Measurements from ENCODE around the gene FRY.
A peak's percentile ranks its signal among the peaks of the same experiment; 100 is the strongest.
"Not testable (repeated sequence)": the region's sequence is repeated elsewhere in the genome, so short reads cannot be mapped to it uniquely, and the experiment has no call there.

The FRY gene

DNA sequence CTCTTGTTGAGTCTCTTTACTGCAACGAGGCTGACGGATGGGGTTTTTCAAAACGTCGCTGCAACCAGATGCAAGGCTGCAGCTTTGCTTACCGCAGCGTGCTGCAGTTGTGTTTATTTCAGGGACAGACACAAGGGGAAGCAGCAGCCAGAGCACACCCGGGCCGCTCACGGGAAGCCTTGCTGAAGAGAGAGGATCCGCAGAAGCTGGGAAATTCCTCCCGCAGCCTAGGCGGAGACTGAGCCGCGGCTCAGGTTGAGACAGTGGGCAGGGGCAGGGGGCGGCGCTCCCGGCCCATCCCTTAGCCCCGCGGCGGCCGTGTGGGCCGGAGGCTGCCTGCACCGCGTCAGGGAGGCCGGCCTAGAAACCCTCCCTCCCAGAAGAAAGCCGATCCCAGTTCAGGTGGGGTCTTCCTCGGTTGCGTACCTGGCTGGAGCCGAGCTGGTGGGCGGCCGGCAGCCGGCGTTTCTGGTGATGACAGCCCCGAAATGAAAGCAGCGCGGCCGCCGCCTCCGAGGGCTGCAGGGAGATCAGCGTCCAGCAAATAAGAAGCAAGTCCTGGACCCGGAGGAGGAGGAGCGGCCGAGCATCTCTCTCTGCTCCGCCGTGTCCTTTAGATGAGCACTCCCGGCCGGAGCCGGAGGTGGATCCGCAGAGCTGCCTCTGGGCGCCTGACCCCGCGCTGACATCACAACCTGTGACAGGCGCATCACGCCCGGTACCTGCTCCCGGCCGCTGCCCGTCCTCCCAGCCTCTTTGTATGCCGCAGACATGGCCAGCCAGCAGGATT lies at the start of gene FRY:
Gene FRY, plus strand, starts transcription at position 750 of the 790 bp plus-strand sequence. Its CDS starts 22 bp downstream, at position 772.
- H3K9ac ChIP-seq (ENCODE audit: low read depth, low read length), result peak within 1 kb of the TSS; percentile 72
- no peaks in the 10 kb centered on the region for H3K36me3 ChIP-seq (ENCODE audit: control insufficient read depth, insufficient read depth, low read length)
- no peaks in the 10 kb centered on the region for H3K9me3 ChIP-seq (ENCODE audit: control insufficient read depth, insufficient read depth, low read length)
- H3K27me3 ChIP-seq (ENCODE audit: control insufficient read depth, insufficient read depth, low read length), result no peaks in the 10 kb centered on the region
- peak within 1 kb of the TSS; percentile 82 for H3K4me3 ChIP-seq (ENCODE audit: low read depth, low read length)
- H3K4me1 ChIP-seq (ENCODE audit: control insufficient read depth, insufficient read depth, low read length), result peaks cover 17% of the 10 kb centered on the region

DNA sequence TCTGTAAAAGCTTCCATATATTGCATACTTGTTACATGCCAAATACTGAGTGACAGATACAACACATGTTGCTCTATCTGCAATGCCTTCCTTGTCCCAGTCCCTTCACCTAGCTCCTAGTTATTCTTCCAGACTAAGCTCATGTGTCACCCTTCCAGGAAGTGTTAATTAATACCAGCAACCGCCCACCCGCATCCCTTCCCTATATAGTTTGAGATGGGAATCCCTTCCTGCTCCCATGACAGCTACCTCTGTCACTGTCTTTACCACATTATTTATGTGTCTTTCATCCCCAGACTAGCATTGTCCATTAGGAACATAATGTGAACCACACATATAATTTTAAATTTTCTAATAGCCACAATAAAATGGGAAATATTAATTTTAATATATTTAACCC lies 49.5 kb upstream of the FRY start:
- Histone ChIP-seq H3K9me3 (ENCODE audit: control insufficient read depth, insufficient read depth, low read length) (no peaks in the 10 kb centered on the region), H3K9ac (ENCODE audit: low read depth, low read length) (no peak overlapping the region), H3K4me1 (ENCODE audit: control insufficient read depth, insufficient read depth, low read length) (no peaks in the 10 kb centered on the region), H3K4me3 (ENCODE audit: low read depth, low read length) (no peak overlapping the region), H3K27me3 (ENCODE audit: control insufficient read depth, insufficient read depth, low read length) (no peaks in the 10 kb centered on the region), H3K36me3 (ENCODE audit: control insufficient read depth, insufficient read depth, low read length) (no peaks in the 10 kb centered on the region)

DNA sequence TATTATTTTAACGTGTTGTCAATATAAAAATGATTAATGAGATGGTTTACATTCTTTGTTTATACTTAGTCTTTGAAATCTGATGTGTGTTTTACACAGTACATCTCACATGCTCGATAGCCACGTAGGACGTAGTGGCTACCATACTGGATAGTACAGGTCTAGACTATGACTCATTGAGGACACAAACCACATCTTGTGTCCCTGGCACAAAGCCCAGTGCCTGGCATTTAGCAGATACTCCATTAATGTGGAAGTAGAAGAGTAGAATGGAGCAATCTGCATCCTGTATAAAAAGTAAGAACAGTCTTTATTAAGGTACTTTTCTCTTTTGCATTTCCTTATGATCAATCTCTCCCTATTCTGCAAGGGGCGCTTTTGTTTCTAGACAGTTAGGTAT lies 49.0 kb upstream of the FRY start:
- no peaks in the 10 kb centered on the region for H3K9me3 ChIP-seq (ENCODE audit: control insufficient read depth, insufficient read depth, low read length)
- no peak overlapping the region for H3K9ac ChIP-seq (ENCODE audit: low read depth, low read length)
- no peaks in the 10 kb centered on the region for H3K36me3 ChIP-seq (ENCODE audit: control insufficient read depth, insufficient read depth, low read length)
- no peak overlapping the region for H3K4me3 ChIP-seq (ENCODE audit: low read depth, low read length)
- no peaks in the 10 kb centered on the region for H3K27me3 ChIP-seq (ENCODE audit: control insufficient read depth, insufficient read depth, low read length)
- H3K4me1 ChIP-seq (ENCODE audit: control insufficient read depth, insufficient read depth, low read length), result no peaks in the 10 kb centered on the region

DNA sequence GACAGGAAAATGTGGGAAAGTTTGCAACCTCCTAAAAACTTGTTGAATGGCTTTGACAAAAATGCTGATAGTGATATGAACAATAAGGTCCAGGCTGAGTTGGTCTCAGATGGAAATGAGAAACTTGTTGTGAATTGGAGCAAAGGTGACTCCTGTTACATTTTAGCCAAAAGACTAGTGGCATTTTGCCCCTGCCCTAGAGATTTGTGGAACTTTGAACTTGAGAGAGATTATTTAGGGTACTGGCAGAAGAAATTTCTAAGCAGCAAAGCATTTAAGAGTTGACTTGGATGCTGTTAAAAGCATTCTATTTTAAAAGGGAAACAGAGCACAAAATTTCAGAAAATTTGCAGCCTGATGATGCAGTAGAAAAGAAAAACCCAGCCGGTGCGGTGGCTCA lies 47.9 kb upstream of the FRY start:
- not testable (repeated sequence) for H3K4me3 ChIP-seq (ENCODE audit: low read depth, low read length); H3K4me1 ChIP-seq (ENCODE audit: control insufficient read depth, insufficient read depth, low read length); H3K27me3 ChIP-seq (ENCODE audit: control insufficient read depth, insufficient read depth, low read length); H3K36me3 ChIP-seq (ENCODE audit: control insufficient read depth, insufficient read depth, low read length); H3K9ac ChIP-seq (ENCODE audit: low read depth, low read length); H3K9me3 ChIP-seq (ENCODE audit: control insufficient read depth, insufficient read depth, low read length)

DNA sequence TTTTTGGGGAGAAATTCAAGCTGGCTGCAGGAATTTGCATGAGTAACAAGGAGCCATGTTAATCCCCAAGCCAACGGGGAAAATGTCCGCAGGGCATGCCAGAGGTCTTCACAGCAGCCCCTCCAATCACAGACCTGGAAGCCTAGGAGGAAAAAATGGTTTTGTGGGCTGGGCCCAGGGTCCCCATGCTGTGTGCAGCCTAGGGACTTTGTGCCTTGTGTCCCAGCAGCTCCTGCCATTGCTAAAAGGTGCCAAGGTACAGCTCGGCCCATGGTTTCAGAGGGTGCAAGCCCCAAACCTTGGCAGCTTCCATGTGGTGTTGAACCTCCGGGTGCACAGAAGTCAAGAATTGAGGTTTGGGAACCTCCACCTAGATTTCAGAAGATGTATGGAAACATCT lies 47.2 kb upstream of the FRY start:
- H3K9me3 ChIP-seq (ENCODE audit: control insufficient read depth, insufficient read depth, low read length); H3K4me1 ChIP-seq (ENCODE audit: control insufficient read depth, insufficient read depth, low read length); H3K36me3 ChIP-seq (ENCODE audit: control insufficient read depth, insufficient read depth, low read length); H3K9ac ChIP-seq (ENCODE audit: low read depth, low read length); H3K4me3 ChIP-seq (ENCODE audit: low read depth, low read length); H3K27me3 ChIP-seq (ENCODE audit: control insufficient read depth, insufficient read depth, low read length): not testable (repeated sequence)

DNA sequence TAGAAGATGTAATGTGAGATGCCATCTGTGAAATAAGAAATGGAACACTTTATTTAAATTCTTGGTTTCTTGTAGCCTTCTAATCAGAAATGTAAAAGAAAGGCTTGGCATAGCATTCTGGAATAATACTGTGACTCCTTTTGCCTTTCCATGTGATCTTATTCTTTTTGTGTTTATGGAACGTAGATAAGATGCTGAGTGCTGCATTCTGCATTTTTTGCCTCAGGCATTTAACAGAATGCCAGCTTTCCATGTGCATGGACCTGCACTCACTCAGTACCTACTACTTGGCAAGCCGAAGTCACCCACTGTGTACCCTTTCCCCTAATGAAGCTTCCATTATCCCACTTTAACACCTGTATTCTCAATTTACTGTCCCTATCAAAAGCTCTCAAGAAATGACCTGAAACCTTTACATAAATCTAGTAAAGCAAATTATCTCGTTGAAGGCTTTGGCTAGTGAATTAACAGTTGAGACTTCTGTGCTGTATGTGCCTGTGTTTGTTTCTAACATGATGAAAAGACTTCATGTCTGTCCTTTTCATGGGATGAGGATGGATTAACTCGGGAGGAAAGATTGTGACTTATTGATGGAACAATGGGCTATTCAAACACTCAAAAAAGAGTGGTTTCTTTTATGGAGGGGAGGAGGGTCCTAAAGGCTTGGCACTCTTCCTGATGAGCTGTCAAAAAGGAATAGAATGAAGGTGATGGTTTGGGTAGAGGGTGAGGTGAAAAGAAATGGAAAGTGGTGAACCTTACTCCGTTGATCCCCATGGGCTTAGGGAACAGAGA lies 44.7 kb upstream of the FRY start:
- H3K36me3 ChIP-seq (ENCODE audit: control insufficient read depth, insufficient read depth, low read length), result no peaks in the 10 kb centered on the region
- no peaks in the 10 kb centered on the region for H3K4me1 ChIP-seq (ENCODE audit: control insufficient read depth, insufficient read depth, low read length)
- no peak overlapping the region for H3K9ac ChIP-seq (ENCODE audit: low read depth, low read length)
- no peaks in the 10 kb centered on the region for H3K9me3 ChIP-seq (ENCODE audit: control insufficient read depth, insufficient read depth, low read length)
- no peaks in the 10 kb centered on the region for H3K27me3 ChIP-seq (ENCODE audit: control insufficient read depth, insufficient read depth, low read length)
- no peak overlapping the region for H3K4me3 ChIP-seq (ENCODE audit: low read depth, low read length)

DNA sequence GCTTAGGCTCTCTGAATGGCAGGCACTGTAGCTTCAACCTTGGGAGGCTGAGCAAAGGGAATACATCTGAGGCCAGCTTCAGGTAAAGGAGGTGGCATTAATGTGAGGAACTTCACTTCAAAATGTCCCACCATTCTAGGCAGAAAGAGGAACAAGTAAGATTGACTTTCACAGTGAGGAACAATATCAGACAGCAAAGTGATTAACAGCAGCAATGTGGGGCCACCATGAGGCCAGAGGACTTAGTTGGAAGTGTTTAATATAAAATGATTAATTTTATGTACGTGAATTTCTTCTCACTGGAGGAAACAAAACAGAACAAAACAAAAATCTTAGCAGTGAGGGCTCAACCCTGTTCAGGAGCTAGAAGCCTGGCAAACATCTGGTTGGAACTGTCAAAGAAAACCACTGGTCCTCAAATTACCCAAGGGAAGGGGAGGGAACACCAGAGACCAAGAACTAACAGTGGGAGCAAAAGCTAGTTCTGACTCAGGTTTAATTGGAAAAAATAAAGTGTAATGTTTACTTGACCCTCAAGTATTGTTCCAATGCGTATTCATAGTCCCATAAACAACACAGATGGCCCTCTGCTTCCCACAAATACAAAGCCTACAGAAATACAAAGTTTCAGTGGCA lies 43.9 kb upstream of the FRY start:
- Histone ChIP-seq H3K36me3 (ENCODE audit: control insufficient read depth, insufficient read depth, low read length) (no peaks in the 10 kb centered on the region), H3K27me3 (ENCODE audit: control insufficient read depth, insufficient read depth, low read length) (no peaks in the 10 kb centered on the region), H3K4me3 (ENCODE audit: low read depth, low read length) (no peak overlapping the region), H3K9me3 (ENCODE audit: control insufficient read depth, insufficient read depth, low read length) (no peaks in the 10 kb centered on the region), H3K9ac (ENCODE audit: low read depth, low read length) (no peak overlapping the region), H3K4me1 (ENCODE audit: control insufficient read depth, insufficient read depth, low read length) (no peaks in the 10 kb centered on the region)

DNA sequence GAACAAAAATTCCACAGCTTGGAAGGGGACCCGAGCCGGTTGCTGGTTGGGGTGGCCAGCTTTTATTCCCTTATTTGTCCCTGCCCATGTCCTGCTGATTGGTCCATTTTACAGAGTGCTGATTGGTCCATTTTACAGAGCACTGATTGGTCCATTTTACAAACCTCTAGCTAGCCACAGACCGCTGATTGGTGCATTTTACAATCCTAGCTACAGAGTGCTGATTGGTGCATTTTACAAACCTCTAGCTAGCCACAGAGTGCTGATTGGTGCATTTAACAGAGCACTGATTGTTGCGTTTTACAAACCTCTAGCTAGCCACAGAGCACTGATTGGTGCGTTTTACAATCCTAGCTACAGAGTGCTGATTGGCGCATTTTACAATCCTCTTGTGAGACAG lies 37.2 kb upstream of the FRY start:
- H3K36me3 ChIP-seq (ENCODE audit: control insufficient read depth, insufficient read depth, low read length); H3K4me1 ChIP-seq (ENCODE audit: control insufficient read depth, insufficient read depth, low read length); H3K27me3 ChIP-seq (ENCODE audit: control insufficient read depth, insufficient read depth, low read length); H3K9ac ChIP-seq (ENCODE audit: low read depth, low read length); H3K4me3 ChIP-seq (ENCODE audit: low read depth, low read length); H3K9me3 ChIP-seq (ENCODE audit: control insufficient read depth, insufficient read depth, low read length): not testable (repeated sequence)

DNA sequence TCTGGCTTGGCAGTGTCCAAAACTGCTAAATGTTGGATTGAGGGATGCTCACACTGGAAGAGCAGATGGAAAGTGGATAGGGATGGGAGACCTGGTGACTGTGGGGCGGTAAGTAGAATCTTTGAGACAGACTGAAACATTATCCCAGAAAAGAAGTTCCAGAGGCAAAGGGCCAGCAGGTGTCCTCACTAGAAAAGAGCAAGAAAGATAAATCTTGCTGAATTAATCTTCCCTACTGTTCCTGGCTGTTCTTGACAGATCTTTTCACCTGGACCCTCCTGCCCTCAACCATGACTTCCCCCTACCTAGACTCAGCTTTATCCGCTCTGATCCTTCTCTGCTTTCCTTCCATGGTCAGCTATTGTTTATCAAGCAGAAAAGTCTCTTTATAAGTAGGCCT lies 35.0 kb upstream of the FRY start:
- H3K27me3 ChIP-seq (ENCODE audit: control insufficient read depth, insufficient read depth, low read length), result no peaks in the 10 kb centered on the region
- H3K9ac ChIP-seq (ENCODE audit: low read depth, low read length), result no peak overlapping the region
- no peaks in the 10 kb centered on the region for H3K4me1 ChIP-seq (ENCODE audit: control insufficient read depth, insufficient read depth, low read length)

DNA sequence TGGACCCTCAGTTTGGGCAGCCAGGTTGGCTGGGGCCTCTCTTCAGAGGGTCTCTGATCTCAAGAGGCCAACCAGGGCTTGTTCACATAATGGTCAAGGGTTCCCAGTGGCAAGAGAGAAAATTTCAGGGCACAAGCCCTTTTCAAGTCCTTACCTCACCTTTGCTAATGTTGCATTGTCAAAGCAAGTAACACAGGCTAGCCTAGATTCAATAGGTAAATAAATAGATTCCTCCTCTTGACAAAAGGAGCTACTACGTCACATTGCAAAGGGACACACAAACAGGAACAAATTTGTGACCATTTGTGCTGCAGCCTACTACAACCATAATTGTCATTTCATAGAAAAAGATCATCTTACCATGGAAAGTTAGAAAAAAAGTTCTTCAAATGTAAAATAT lies 33.9 kb upstream of the FRY start:
- Histone ChIP-seq H3K36me3 (ENCODE audit: control insufficient read depth, insufficient read depth, low read length) (no peaks in the 10 kb centered on the region), H3K9ac (ENCODE audit: low read depth, low read length) (no peak overlapping the region), H3K9me3 (ENCODE audit: control insufficient read depth, insufficient read depth, low read length) (no peaks in the 10 kb centered on the region), H3K27me3 (ENCODE audit: control insufficient read depth, insufficient read depth, low read length) (no peaks in the 10 kb centered on the region), H3K4me3 (ENCODE audit: low read depth, low read length) (no peak overlapping the region), H3K4me1 (ENCODE audit: control insufficient read depth, insufficient read depth, low read length) (no peaks in the 10 kb centered on the region)

More for the DNA sequence above, 35.0 kb upstream of the FRY start:
- no peaks in the 10 kb centered on the region for H3K36me3 ChIP-seq (ENCODE audit: control insufficient read depth, insufficient read depth, low read length)
- no peaks in the 10 kb centered on the region for H3K9me3 ChIP-seq (ENCODE audit: control insufficient read depth, insufficient read depth, low read length)
- H3K4me3 ChIP-seq (ENCODE audit: low read depth, low read length), result no peak overlapping the region

DNA sequence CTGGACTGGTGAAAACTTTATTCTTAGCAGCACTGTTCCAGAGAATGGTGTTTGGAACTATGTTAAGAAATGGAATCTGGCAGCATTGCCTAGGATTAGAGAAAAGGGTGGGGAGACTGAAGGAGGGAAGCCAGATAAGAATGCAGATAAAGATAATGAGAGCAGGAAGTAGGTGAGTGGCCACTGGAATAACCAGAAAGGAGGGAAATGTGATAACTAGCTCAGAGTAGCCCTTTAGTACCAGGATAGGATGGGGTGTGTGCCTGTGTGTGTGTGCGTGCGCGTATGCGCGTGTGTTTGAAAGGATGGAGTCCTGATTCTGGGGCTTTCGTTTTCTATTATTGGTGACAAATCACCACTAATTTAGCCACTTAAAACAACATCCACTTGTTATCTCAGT lies 33.4 kb upstream of the FRY start:
- no peaks in the 10 kb centered on the region for H3K9me3 ChIP-seq (ENCODE audit: control insufficient read depth, insufficient read depth, low read length)
- H3K36me3 ChIP-seq (ENCODE audit: control insufficient read depth, insufficient read depth, low read length), result no peaks in the 10 kb centered on the region
- no peak overlapping the region for H3K9ac ChIP-seq (ENCODE audit: low read depth, low read length)
- H3K4me1 ChIP-seq (ENCODE audit: control insufficient read depth, insufficient read depth, low read length), result no peaks in the 10 kb centered on the region
- H3K4me3 ChIP-seq (ENCODE audit: low read depth, low read length), result no peak overlapping the region
- H3K27me3 ChIP-seq (ENCODE audit: control insufficient read depth, insufficient read depth, low read length), result no peaks in the 10 kb centered on the region

DNA sequence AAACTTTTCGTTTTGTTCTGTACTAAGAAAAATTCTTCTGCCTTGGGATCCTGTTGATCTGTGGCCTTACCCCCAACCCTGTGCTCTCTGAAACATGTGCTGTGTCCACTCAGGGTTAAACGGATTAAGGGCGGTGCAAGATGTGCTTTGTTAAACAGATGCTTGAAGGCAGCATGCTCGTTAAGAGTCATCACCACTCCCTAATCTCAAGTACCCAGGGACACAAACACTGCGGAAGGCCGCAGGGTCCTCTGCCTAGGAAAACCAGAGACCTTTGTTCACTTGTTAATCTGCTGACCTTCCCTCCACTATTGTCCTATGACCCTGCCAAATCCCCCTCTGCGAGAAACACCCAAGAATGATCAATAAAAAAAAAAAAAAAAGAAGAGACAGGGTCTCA lies 30.8 kb upstream of the FRY start:
- H3K4me3 ChIP-seq (ENCODE audit: low read depth, low read length); H3K36me3 ChIP-seq (ENCODE audit: control insufficient read depth, insufficient read depth, low read length); H3K27me3 ChIP-seq (ENCODE audit: control insufficient read depth, insufficient read depth, low read length); H3K4me1 ChIP-seq (ENCODE audit: control insufficient read depth, insufficient read depth, low read length); H3K9me3 ChIP-seq (ENCODE audit: control insufficient read depth, insufficient read depth, low read length); H3K9ac ChIP-seq (ENCODE audit: low read depth, low read length): not testable (repeated sequence)
